Aorta (tissue), 5 donors: ENCODE results near the gene CR1L. TPM values are rescaled to one million over a fixed set of nuclear protein-coding genes. Genes with fewer than 3 reads are reported as not detected.
"Not testable (repeated sequence)": the region's sequence is repeated elsewhere in the genome, so short reads cannot be mapped to it uniquely, and the experiment has no call there.

Source experiments
- ATAC-seq: fragments of 200-7000 bp; cut with Tn5 transposase; one replicate; pipeline ENCODE4 v1.9.1; 2022; ENCODE audit warnings: moderate library complexity; ENCODE audit not compliant: low FRiP score
- DNase-seq, 2 donors: peaks; one replicate each; pipeline ENCODE4 v3.0.0-alpha.2; 2020
- H3K27ac ChIP-seq, 2 donors: one replicate each; pipeline ENCODE4 v1.5.1; 2013; ENCODE audit warnings: low read length in 2 of 2, mild to moderate bottlenecking in 2 of 2, moderate library complexity in 2 of 2, control low read depth in 1 of 2, inconsistent platforms in 1 of 2, low read depth in 1 of 2
- H3K27me3 ChIP-seq, 2 donors: one replicate each; pipeline ENCODE4 v1.6.1; 2013; ENCODE audit warnings: control low read depth in 1 of 2, low read length in 1 of 2, mild to moderate bottlenecking in 1 of 2, moderate library complexity in 1 of 2; ENCODE audit not compliant: insufficient read depth in 2 of 2, control insufficient read depth in 1 of 2
- H3K36me3 ChIP-seq, 2 donors: one replicate each; pipeline ENCODE4 v1.6.1; 2013; ENCODE audit warnings: control low read depth in 1 of 2, low read length in 1 of 2, mild to moderate bottlenecking in 1 of 2; ENCODE audit not compliant: insufficient read depth in 2 of 2, control insufficient read depth in 1 of 2
- H3K4me1 ChIP-seq, 2 donors: one replicate each; pipeline ENCODE4 v1.6.1; 2013; ENCODE audit warnings: low read length in 2 of 2, control low read depth in 1 of 2, mild to moderate bottlenecking in 1 of 2, moderate library complexity in 1 of 2; ENCODE audit not compliant: insufficient read depth in 2 of 2, control insufficient read depth in 1 of 2
- H3K4me3 ChIP-seq, 2 donors: one replicate each; pipeline ENCODE4 v1.5.1; 2013; ENCODE audit warnings: low read length in 2 of 2, control low read depth in 1 of 2, mild to moderate bottlenecking in 1 of 2
- H3K9me3 ChIP-seq: one replicate; pipeline ENCODE4 v1.6.1; 2013; ENCODE audit warnings: mild to moderate bottlenecking, low read length; ENCODE audit not compliant: control insufficient read depth
- WGBS, 2 donors: extraction: QIAGEN DNeasy Blood & Tissue Kit; methylation state at CpG; one replicate each; pipeline ENCODE4 v1.1.7; 2013; 5-methylcytosine and 5-hydroxymethylcytosine counted together
- intact Hi-C, 2 donors: fragments of 100-400 bp; cut with DNase I; formaldehyde crosslinking; loops; one replicate each; pipeline versions ENCODE4 v1.14.2 to v1.15.0; 2022
- polyA plus RNA-seq, 2 donors: library from polyadenylated mRNA; stranded (reverse); fragments of 200-250 nt; gene quantifications; one replicate each; pipeline ENCODE4 v1.2.3, GENCODE V29; 2013
- total RNA-seq, 2 donors: library from RNA; stranded (reverse); fragmentation: NEBNext Ultra II Directional; extraction: Animal tissue kit (Norgen Biotek cat#: 25700); gene quantifications; one replicate each; pipeline ENCODE4 v1.2.1, GENCODE V29; 2021
- donor health status: healthy with polysubstance abuse.
- donor health status: Bipolar disorder and iron deficiency.
- donor health status: DM: no; HTN: no; CAD: no.
- donor health status: DM: no; HTN: no; CAD: no.
- donor health status: DM: yes; HTN: yes; CAD: no.

CR1L gene
- total and polyA plus RNA-seq, 4 donors = 0.24 TPM; not detected in 3

- no peaks in the 10 kb centered on the region for H3K9me3 ChIP-seq
- no peak overlapping the region for H3K27ac ChIP-seq
- H3K4me3 ChIP-seq = no peak overlapping the region
- intact Hi-C loops = no loop called here
- H3K36me3 ChIP-seq = no peaks in the 10 kb centered on the region
- no peak for ATAC-seq
- no peak for DNase-seq
- no peaks in the 10 kb centered on the region for H3K27me3 ChIP-seq
- H3K4me1 ChIP-seq = no peaks in the 10 kb centered on the region
Measured at GRCh38 chr1:207691010-207691409, 46.1 kb downstream of the CR1L start.

- H3K36me3 ChIP-seq = no peaks in the 10 kb centered on the region
- intact Hi-C loops = no loop called here
- H3K9me3 ChIP-seq = no peaks in the 10 kb centered on the region
- H3K27ac ChIP-seq = no peak overlapping the region
- 77 to 81% methylated on average over 11 of the region's 11 CpGs for whole genome bisulfite sequencing, 2 donors
- ATAC-seq = no peak
- no peaks in the 10 kb centered on the region for H3K4me1 ChIP-seq
- H3K27me3 ChIP-seq = no peaks in the 10 kb centered on the region
- H3K4me3 ChIP-seq = no peak overlapping the region
- DNase-seq = no peak
Measured at GRCh38 chr1:207691841-207692240, 46.9 kb downstream of the CR1L start.

GRCh38 chr1:207692291-207692690 is 47.4 kb downstream of the CR1L start:
- intact Hi-C loops, ATAC-seq, H3K36me3 ChIP-seq, H3K4me3 ChIP-seq, H3K27ac ChIP-seq, H3K4me1 ChIP-seq, DNase-seq, H3K27me3 ChIP-seq, H3K9me3 ChIP-seq: not testable (repeated sequence)
- 72 to 74% methylated on average over 7 of the region's 7 CpGs for WGBS, 2 donors

GRCh38 chr1:207695891-207696290 is 51.0 kb downstream of the CR1L start:
- DNase-seq (no peak), ATAC-seq (no peak)
- H3K36me3 ChIP-seq = no peaks in the 10 kb centered on the region
- no peaks in the 10 kb centered on the region for H3K4me1 ChIP-seq
- no peaks in the 10 kb centered on the region for H3K27me3 ChIP-seq
- no peaks in the 10 kb centered on the region for H3K9me3 ChIP-seq
- H3K4me3 ChIP-seq = no peak overlapping the region
- no peak overlapping the region for H3K27ac ChIP-seq
- 63 to 65% methylated on average over 2 of the region's 2 CpGs for WGBS, 2 donors
- intact Hi-C loops = no loop called here

GRCh38 chr1:207698822-207699483 is 54.0 kb downstream of the CR1L start:
- Histone ChIP-seq H3K36me3 (no peaks in the 10 kb centered on the region), H3K9me3 (no peaks in the 10 kb centered on the region), H3K27ac (no peak overlapping the region), H3K4me1 (no peaks in the 10 kb centered on the region), H3K4me3 (no peak overlapping the region), H3K27me3 (no peaks in the 10 kb centered on the region)
- ATAC-seq = no peak
- intact Hi-C loops = no loop called here
- DNase-seq = no peak
- WGBS, 2 donors = 53% methylated on average over 4 of the region's 4 CpGs

- Histone ChIP-seq H3K9me3 (no peaks in the 10 kb centered on the region), H3K4me1 (no peaks in the 10 kb centered on the region), H3K36me3 (no peaks in the 10 kb centered on the region), H3K27ac (no peak overlapping the region), H3K4me3 (no peak overlapping the region), H3K27me3 (no peaks in the 10 kb centered on the region)
- WGBS, 2 donors = 83 to 90% methylated on average over 1 of the region's 1 CpG
- no peak for ATAC-seq
- DNase-seq = no peak
- intact Hi-C loops = no loop called here
Measured at GRCh38 chr1:207702317-207702716, 57.4 kb downstream of the CR1L start.

- H3K27ac ChIP-seq = no peak overlapping the region
- ATAC-seq (no peak), DNase-seq (no peak)
- no peak overlapping the region for H3K4me3 ChIP-seq
- no peaks in the 10 kb centered on the region for H3K4me1 ChIP-seq
- WGBS, 2 donors = 87 to 94% methylated on average over 5 of the region's 5 CpGs
- intact Hi-C loops = no loop called here
- H3K9me3 ChIP-seq = no peaks in the 10 kb centered on the region
- no peaks in the 10 kb centered on the region for H3K36me3 ChIP-seq
- no peaks in the 10 kb centered on the region for H3K27me3 ChIP-seq
Measured at GRCh38 chr1:207703712-207704111, 58.8 kb downstream of the CR1L start.

GRCh38 chr1:207708004-207708403 is 63.1 kb downstream of the CR1L start:
- ATAC-seq, H3K9me3 ChIP-seq, H3K27me3 ChIP-seq, H3K4me3 ChIP-seq, DNase-seq, H3K27ac ChIP-seq, intact Hi-C loops, H3K4me1 ChIP-seq, H3K36me3 ChIP-seq: not testable (repeated sequence)
- 52 to 66% methylated on average over 3 of the region's 3 CpGs for WGBS, 2 donors

GRCh38 chr1:207711285-207711684 is 66.4 kb downstream of the CR1L start:
- Histone ChIP-seq H3K36me3 (no peaks in the 10 kb centered on the region), H3K9me3 (no peaks in the 10 kb centered on the region), H3K4me3 (no peak overlapping the region), H3K4me1 (no peaks in the 10 kb centered on the region), H3K27ac (no peak overlapping the region), H3K27me3 (no peaks in the 10 kb centered on the region)
- ATAC-seq (no peak), DNase-seq (no peak)
- intact Hi-C loops = no loop called here
- WGBS, 2 donors = 66 to 71% methylated on average over 5 of the region's 5 CpGs
